HG03439 (cell line): ENCODE results near the gene KATNIP.
"Not testable (repeated sequence)": the region's sequence is repeated elsewhere in the genome, so short reads cannot be mapped to it uniquely, and the experiment has no call there.

Experiments used
- ATAC-seq: cut with Tn5 transposase; IDR thresholded peaks from one replicate; pipeline ENCODE4 v1.9.1; 2021; ENCODE audit warnings: mild to moderate bottlenecking, moderate library complexity; ENCODE audit not compliant: unreplicated experiment

Gene KATNIP

DNA sequence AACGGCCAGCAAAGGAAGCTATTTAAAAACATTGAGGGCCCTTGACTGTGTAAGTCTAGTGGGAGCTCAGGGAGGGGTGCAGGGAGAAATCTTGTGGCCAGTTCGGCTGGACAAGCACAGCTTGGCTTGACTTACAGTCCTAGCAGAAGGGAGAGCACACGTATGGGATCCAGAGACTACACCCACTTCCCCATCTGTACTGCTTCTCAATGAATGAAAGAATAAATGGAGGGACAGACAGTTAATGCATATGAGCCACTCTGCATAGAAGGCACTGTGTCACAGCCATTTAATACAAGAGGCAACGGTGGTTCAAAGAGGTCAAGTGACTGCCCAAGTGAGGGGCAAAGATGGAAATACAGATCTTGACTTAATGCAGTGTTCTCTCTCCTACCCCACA lies 15.7 kb upstream of the KATNIP start:
- ATAC-seq = no peak

- no peak for ATAC-seq
Measured at GRCh38 chr16:27538528-27538927, 11.4 kb upstream of the KATNIP start.

- ATAC-seq = no peak
Measured at GRCh38 chr16:27539120-27539519, 10.8 kb upstream of the KATNIP start.

GRCh38 chr16:27539636-27540035 lies 10.3 kb upstream of the KATNIP start:
- ATAC-seq = no peak

DNA sequence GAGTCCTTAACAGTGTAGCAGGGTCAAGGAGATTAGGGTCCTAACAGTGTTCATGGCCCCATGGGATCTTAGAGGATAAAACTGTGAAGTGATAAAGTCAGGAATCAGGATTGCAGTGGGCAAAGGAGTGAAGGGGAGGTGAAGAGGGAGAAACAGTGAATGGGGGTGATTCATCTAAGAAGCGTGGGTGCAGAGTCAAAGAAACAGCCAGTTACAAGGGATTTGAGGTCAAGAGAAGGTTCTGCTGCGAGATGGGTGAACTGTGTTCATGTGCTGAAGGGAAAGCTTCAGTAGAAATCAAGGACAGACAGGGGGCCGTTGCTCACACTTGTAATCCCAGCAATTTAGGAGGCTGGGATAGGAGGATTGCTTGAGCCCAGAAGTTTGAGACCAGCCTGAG lies 6.1 kb upstream of the KATNIP start:
- ATAC-seq = no peak

DNA sequence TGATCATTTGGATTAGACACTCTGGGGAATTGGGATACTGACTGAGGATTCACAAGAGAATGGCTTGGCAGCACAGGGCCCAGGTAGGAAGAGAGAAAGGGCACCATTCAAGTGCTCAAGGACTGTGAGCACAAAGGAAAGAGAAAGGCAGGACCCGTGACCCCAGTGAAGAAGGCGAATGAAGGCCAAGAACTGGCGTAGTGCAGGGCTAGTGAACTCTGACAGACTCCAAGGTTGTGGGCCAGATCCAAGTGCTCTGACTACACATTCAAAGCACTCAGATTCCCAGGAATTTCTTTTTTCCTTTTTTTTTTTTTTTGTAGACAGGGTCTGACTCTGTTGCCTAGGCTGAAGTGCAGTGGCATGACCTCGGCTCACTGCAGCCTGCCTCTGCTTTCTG lies 5.3 kb upstream of the KATNIP start:
- no peak for ATAC-seq

GRCh38 chr16:27547134-27547533 lies 2.8 kb upstream of the KATNIP start:
- ATAC-seq = no peak

DNA sequence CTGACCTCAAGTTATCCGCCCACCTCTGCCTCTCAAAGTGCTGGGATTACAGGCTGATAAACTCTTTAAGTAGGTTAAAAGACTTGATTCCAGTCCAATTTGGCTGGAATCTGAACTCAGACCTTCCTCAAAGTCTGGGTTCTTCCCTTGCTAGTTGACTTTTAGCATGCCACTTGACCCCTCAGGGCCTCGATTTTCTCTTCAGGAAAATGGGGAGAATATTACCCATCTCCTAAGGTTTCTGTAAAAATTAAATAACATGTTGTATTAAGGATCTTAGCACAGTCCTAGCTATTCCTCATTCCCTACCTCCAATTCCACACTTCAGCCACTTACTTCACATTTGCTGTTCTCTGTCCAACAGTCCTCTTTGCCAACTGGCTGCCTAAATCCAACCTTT lies 2.1 kb upstream of the KATNIP start:
- ATAC-seq = no peak

- ATAC-seq = peak; percentile 30
Measured at GRCh38 chr16:27549464-27549745, 539 bp upstream of the KATNIP start.

DNA sequence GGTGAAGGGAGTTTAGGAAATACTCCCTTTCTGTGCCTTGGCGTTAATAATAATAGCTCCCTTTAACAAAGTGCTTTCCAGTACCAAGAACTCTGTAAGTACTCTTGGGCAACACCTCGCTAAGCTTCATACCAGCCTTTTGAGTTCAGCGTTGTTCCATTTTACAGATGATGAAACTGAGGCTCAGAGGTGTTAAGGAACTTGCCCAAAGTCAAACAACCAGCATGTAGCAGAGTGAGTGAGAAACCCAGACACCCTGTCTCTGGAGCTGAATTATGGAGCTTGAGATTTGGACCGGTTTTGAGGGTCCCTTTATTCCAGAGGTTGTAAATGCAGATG lies 607 bp downstream of the KATNIP start:
- no peak for ATAC-seq

DNA sequence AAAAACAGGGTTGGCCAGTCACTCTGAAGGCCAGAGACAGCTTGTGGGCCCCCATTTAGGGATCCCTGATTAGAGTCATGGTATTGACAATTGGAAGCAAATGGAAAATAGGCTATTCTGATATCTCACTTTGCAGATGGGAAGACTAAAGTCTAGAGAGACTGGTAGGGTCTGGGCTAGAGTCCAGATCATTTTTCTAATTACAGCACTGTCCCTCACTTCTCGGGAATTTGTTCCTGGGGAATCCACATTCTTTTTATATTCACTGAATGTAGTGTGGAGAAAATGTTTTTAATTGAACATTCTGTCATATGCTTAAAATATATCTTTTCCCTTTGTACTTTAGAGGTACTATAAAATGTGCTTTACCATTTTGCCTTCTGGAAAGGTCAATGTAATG lies 1.1 kb downstream of the KATNIP start:
- ATAC-seq = no peak

DNA sequence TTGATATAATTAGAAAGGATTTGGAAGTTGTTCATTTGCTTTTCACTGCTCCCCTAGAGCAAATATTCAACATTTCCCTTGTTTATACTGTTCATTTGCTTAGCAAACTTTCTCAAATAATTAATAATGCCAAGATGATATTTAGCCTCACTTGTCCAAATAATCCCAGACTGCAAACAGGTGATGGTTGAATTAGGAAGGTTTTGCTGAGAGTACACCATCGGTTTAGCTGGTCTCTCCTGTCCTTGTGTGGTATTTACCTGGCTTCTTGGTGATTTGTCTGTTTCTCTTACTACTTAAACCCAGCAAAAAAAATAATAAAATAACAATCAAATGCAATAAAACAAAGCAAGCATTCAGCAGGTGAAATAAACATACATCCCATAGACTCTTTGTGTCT lies 6.5 kb downstream of the KATNIP start:
- ATAC-seq = no peak

DNA sequence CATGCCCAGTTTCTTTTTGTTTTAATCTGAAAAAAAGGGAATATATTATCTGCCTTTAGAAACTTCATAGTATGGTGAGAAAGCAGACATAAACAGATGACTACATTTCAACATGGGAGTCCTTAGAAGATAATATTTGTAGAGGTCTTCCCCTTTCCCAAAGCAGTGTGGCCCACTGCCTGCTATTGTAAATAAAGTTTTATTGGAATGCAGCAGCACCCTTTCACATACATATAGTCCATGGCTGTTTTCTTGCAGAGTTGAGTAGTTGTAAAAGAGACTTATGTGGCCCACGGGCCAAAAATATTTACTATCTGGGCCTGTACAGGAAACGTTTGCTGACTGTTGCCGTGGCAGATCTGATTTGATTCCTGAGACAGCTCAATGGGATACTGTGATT lies 8.5 kb downstream of the KATNIP start:
- no peak for ATAC-seq

DNA sequence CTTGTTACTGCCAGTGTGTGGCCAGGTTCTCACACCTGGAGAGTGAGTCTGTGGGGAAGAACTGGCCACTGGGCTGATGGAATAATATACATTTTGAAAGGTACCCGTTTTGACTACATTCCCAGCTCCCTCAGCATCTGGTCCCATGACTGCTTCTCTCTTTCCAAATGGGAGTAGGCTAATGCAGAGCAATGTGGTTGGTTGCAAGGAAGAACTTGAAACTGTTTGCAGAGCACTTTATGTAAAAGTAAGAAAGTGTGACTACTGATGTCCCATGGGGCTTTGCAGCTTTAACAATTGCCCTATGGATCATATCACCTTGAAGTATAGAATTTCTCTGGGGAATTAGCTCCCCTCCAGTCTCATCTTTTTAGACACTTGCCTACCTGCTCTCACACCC lies 9.0 kb downstream of the KATNIP start:
- ATAC-seq = no peak

DNA sequence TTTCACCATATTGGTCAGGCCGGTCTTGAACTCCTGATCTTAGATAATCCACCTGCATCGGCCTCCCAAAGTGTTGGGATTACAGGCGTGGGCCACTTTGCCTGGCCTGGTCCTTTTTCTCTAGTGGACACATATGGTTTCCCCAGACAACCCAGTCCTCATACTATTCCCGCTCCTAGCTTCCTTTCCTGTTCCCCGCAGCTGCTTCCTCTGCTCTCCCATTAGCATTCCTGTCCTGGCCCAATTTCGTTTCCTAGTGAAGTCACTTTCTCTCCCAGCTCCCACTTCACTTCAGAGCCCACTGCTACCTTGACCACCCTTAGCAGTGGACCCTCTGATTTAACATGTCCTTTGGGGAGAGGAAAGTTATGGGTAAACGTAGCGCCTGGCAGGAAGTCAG lies 11.3 kb downstream of the KATNIP start:
- no peak for ATAC-seq

GRCh38 chr16:27564224-27564623 lies 14.3 kb downstream of the KATNIP start:
- no peak for ATAC-seq

DNA sequence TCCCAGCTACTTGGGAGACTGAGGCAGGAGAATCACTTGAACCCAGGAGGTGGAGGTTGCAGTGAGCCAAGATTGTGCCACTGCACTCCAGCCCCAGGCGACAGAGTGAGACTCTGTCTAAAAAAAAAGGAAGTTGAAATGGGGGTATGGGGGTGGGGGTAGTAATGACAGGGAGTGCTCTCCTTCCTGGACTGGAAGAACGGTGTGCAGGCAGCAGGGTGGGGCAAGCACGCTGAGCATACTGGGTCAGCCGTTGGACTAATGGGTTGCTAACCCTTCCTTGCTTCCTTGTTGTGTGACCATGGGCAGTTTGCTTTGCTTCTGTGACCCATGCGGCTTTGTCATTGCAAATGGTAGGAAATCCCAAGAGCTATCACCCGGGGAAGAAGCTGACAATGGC lies 16.5 kb downstream of the KATNIP start:
- no peak for ATAC-seq

- ATAC-seq = no peak
Measured at GRCh38 chr16:27568077-27568476, 18.1 kb downstream of the KATNIP start.

DNA sequence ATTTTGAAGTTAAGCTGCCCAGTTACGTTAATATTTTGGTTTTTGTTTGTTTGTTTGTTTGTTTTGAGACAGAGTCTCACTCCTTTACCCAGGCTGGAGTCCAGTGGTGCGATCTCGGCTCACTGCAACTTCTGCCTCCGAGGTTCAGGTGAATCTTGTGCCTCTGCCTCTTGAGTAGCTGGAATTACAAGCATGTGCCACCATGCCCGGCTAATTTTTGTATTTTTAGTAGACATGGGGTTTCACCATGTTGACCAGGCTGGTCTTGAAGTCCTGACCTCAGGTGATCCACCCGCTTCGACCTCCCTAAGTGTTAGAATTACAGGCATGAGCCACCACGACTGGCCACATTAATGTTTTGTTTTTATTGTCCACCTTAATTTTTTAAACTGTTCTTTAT lies 21.0 kb downstream of the KATNIP start:
- not testable (repeated sequence) for ATAC-seq

- no peak for ATAC-seq
Measured at GRCh38 chr16:27571433-27572326, 21.7 kb downstream of the KATNIP start.

GRCh38 chr16:27572711-27573110 lies 22.8 kb downstream of the KATNIP start:
- no peak for ATAC-seq

DNA sequence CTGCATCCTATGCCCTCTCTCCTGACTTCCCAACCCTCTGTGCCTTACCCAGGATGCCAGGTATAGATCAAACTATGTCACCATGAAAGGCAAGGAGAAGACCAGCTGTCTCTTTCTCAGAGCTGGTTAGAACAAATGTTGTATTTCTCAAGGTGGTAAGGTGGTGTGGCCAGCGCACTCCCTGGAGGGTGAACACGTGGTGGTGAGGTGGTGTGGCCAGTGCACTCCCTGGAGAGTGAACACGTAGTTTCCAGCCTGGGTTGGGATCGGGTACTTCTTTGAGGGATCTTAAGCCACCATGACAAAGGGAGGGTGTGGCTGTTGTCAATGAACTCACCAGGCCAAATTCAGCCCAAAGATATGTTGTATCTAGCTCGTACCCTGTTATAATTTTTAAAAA lies 26.8 kb downstream of the KATNIP start:
- no peak for ATAC-seq
